Right lobe of liver (tissue), 4 donors: ENCODE results near the gene BZW1.

Experiments used
- CTCF ChIP-seq, 4 donors: fragments of 200-600 bp in 3 of 4; fragments of 450-650 bp in 1 of 4; IDR thresholded peaks; one replicate each; pipeline versions ENCODE4 v1.5.1 to v1.8.0; 2016 to 2022; ENCODE audit warnings: antibody characterized with exemption in 4 of 4, mild to moderate bottlenecking in 2 of 4
- POLR2A ChIP-seq: fragments of 450-650 bp; IDR thresholded peaks from one replicate; pipeline ENCODE4 v1.6.1; 2017; ENCODE audit warnings: antibody characterized with exemption, mild to moderate bottlenecking
- donor health status: DM: no; HTN: no; CAD: no.
- donor health status: DM: no; HTN: no; CAD: no.
- donor health status: DM: no; HTN: yes; CAD: no.

GRCh38 chr2:200851398-200852248, 39.9 kb downstream of the BZW1 start:
- TF ChIP-seq CTCF (IDR thresholded peaks at IDR 0.05), result no peak
- no peak for TF ChIP-seq POLR2A
